RWPE2 (cell line): Measurements from ENCODE around the gene SETD1B.
"Not testable (repeated sequence)": the region's sequence is repeated elsewhere in the genome, so short reads cannot be mapped to it uniquely, and the experiment has no call there.

Source experiments
- ATAC-seq: fragments of 200-7000 bp; cut with Tn5 transposase; 3 replicates; pipeline ENCODE4 v1.9.1; 2021; ENCODE audit warnings: low read depth
- DNase-seq: peaks from one replicate; pipeline ENCODE4 v3.0.0-alpha.2; 2020; ENCODE audit warnings: low spot score
- H3K27ac ChIP-seq: fragments of 450-650 bp; 2 replicates; pipeline ENCODE4 v1.5.1; 2017; ENCODE audit warnings: mild to moderate bottlenecking; ENCODE audit not compliant: poor library complexity, severe bottlenecking
- H3K27me3 ChIP-seq: fragments of 250-450 bp; sonication (Bioruptor Pico); 2 replicates; pipeline ENCODE4 v1.5.1; 2021; ENCODE audit warnings: mild to moderate bottlenecking, moderate library complexity; ENCODE audit not compliant: insufficient read depth, poor library complexity, severe bottlenecking
- H3K36me3 ChIP-seq: fragments of 250-450 bp; sonication (Bioruptor Pico); 2 replicates; pipeline ENCODE4 v1.5.1; 2020; ENCODE audit warnings: low read depth, mild to moderate bottlenecking, moderate library complexity
- H3K4me1 ChIP-seq: fragments of 250-450 bp; sonication (Bioruptor Pico); 2 replicates; pipeline ENCODE4 v1.5.1; 2021; ENCODE audit warnings: mild to moderate bottlenecking, moderate library complexity; ENCODE audit not compliant: insufficient read depth, poor library complexity, severe bottlenecking
- H3K4me3 ChIP-seq: fragments of 250-450 bp; sonication (Bioruptor Pico); 2 replicates; pipeline ENCODE4 v1.5.1; 2021; ENCODE audit warnings: mild to moderate bottlenecking, moderate library complexity; ENCODE audit not compliant: severe bottlenecking
- H3K9me3 ChIP-seq: fragments of 250-450 bp; sonication (Bioruptor Pico); 2 replicates; pipeline ENCODE4 v1.5.1; 2021; ENCODE audit warnings: mild to moderate bottlenecking, moderate library complexity; ENCODE audit not compliant: severe bottlenecking
- TF ChIP-seq, protein P1 (sequence below): fragments of 450-650 bp; IDR thresholded peaks from one replicate; pipeline ENCODE4 v1.5.1; 2017; ENCODE audit warnings: mild to moderate bottlenecking, moderate library complexity; ENCODE audit not compliant: poor library complexity, severe bottlenecking

Gene SETD1B

DNA sequence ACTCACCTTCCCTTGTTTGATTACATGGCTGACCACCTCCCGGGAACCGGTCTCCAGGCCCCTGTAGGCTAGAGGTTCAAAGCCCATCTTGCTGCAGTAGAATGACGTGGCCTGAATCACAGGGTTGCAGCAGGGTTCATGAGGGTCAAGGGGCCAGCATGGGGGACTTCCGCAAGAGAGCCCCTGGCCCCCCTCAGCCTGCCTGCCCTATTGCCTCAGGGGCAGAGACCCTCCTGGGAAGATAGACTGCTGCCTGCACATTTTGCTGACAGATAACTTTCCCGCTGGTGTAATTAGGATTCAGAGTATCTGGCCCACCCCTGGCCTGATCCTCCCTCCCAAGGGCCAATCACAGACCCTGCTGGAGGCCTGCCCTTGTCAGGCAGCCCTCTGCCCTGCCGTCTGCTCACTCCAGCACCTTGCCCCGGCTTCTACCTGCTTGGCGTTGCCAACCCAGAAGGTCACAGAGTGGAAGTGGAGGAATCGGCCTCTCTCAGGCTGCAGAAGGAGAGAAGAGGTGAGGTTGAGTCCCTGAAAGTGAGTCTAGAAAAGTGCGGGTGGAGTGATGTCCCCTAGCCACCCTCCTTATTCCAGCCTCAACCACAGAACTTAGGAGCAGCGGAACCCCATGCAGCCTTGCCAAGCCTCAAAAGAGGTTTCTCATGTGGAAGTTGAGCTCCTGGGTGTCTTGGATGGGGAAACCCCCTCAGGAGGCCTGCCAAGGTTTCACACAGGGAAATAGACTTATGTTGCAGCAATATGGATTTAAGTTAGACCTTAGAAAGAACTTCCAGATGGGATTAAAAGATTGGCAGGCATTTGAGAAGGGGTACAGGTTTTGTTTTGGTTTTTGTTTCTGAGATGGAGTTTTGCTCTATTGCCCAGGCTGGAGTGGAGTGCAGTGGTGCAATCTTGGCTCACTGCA is 53.8 kb downstream of the SETD1B start:
- no peak overlapping the region for H3K27ac ChIP-seq
- TF ChIP-seq, protein P1, sequence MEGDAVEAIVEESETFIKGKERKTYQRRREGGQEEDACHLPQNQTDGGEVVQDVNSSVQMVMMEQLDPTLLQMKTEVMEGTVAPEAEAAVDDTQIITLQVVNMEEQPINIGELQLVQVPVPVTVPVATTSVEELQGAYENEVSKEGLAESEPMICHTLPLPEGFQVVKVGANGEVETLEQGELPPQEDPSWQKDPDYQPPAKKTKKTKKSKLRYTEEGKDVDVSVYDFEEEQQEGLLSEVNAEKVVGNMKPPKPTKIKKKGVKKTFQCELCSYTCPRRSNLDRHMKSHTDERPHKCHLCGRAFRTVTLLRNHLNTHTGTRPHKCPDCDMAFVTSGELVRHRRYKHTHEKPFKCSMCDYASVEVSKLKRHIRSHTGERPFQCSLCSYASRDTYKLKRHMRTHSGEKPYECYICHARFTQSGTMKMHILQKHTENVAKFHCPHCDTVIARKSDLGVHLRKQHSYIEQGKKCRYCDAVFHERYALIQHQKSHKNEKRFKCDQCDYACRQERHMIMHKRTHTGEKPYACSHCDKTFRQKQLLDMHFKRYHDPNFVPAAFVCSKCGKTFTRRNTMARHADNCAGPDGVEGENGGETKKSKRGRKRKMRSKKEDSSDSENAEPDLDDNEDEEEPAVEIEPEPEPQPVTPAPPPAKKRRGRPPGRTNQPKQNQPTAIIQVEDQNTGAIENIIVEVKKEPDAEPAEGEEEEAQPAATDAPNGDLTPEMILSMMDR: no peak
- no peaks in the 10 kb centered on the region for H3K27me3 ChIP-seq
- ATAC-seq (no peak), DNase-seq (no peak)
- H3K36me3 ChIP-seq: no peaks in the 10 kb centered on the region
- no peak overlapping the region for H3K4me3 ChIP-seq
- H3K4me1 ChIP-seq: peaks cover 4% of the 10 kb centered on the region
- H3K9me3 ChIP-seq: no peaks in the 10 kb centered on the region

DNA sequence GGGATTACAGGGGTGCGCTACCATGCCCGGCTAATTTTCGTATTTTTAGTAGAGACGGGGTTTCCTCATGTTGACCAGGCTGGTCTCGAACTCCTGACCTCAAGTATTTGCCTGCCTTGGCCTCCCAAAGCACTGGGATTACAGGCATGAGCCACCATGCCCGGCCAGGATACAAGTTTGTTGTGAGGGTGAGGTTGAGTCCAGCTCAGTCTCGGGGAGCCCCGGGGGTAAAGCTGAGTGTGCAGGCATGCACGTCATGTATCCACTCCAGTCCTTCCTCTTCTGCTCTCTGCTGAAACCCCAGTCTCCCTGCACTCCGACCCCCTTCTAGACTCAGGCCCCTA is 54.5 kb downstream of the SETD1B start:
- H3K9me3 ChIP-seq: no peaks in the 10 kb centered on the region
- ATAC-seq: no peak
- H3K4me1 ChIP-seq: peaks cover 4% of the 10 kb centered on the region
- H3K27ac ChIP-seq: no peak overlapping the region
- H3K4me3 ChIP-seq: no peak overlapping the region
- no peak for DNase-seq
- H3K36me3 ChIP-seq: no peaks in the 10 kb centered on the region
- H3K27me3 ChIP-seq: no peaks in the 10 kb centered on the region
- TF ChIP-seq, protein P1: no peak

DNA sequence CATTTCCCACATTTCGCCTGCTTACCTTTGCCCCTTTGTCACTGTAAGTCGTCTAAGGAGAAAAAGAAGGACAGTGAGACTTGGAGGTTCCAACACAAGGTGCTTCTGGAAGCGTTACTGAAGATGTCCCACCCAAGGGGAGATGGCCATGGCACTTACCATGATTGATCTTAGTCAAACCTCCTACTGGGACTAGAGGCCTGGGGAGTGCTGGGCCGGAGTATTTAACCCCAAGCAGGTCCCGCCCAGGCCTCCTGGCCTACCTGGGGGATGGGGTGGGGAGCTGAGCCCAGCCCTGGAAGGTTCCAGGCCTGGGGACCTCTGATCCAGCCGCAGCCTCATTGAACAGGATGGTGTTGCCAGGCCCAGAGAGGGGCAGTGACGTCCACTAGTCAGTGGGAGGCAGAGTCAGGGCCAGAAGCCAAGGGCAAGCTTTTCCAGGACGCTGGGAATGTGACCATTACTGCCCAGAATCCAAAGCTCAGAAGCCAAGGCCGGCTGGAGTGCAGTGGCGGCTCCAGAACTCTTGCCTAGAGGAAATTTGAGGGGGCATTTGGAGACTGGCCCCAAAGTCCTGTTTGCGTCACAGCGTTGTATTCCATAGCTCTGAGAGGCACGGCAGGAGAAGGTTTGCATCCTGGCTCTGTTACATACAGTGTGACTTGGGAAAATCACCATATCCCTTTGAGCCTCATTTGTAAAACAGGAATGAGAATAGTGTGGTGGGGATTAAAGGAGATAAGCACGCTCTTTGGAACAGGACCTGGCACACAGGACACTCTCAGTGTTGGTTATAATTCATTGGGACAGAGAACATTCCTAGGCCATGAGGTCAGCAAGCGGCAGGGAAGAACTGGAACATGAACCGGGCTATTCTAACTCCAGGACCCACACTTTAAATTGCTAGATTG is 55.1 kb downstream of the SETD1B start, which contains the start of gene HPD:
HPD (minus strand) TSS at position 198 of the 911 bp plus-strand sequence; CDS start at position 162, 36 bp downstream.
- DNase-seq (no peak), ATAC-seq (peak; percentile 80)
- Histone ChIP-seq H3K4me3 (no peak within 1 kb of the TSS), H3K27me3 (no peaks in the 10 kb centered on the region), H3K27ac (no peak within 1 kb of the TSS), H3K4me1 (peaks cover 4% of the 10 kb centered on the region), H3K36me3 (no peaks in the 10 kb centered on the region), H3K9me3 (no peaks in the 10 kb centered on the region)
- TF ChIP-seq, protein P1: no peak

DNA sequence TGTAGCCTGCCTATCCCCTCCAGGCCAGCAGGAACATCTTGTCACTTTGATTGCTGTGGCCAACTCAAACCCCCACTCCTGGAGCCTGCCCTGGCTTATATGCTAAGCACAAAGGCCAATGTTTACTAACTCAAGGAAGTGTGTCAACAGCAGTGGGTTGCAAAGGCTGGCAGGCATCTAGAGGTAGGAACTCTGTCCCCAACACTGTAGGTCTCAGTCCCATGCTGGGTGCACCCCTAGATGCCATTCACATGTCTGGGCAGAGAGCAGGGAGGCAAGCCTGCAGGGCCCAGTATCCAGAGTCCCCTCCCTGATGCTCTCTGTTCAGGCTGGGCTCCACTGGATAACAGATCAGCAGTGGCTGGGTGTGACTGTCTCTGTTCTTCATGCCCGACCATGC is 56.4 kb downstream of the SETD1B start:
- peaks cover 4% of the 10 kb centered on the region for H3K4me1 ChIP-seq
- H3K27ac ChIP-seq: no peak overlapping the region
- no peak overlapping the region for H3K4me3 ChIP-seq
- TF ChIP-seq, protein P1: no peak
- DNase-seq: no peak
- ATAC-seq: no peak
- no peaks in the 10 kb centered on the region for H3K36me3 ChIP-seq
- H3K9me3 ChIP-seq: no peaks in the 10 kb centered on the region
- no peaks in the 10 kb centered on the region for H3K27me3 ChIP-seq

DNA sequence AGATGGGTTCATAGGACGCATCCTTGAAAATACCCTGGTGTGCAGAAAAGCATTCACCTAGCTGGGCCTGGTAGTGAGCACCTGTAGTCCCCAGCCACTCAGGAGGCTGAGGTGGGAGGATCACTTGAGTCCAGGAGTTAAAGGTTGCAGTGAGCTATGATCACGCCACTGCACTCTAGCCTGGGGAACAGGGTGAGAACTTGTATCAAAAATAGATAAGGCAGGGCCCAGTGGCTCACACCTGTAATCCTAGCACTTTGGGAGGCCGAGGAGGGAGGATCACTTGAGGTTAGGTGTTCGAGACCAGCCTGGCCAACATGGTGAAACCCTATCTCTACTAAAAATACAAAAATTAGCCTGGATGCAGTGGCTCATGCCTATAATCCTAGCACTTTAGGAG is 56.9 kb downstream of the SETD1B start:
- DNase-seq, H3K27ac ChIP-seq, H3K4me3 ChIP-seq, H3K9me3 ChIP-seq, ATAC-seq, H3K4me1 ChIP-seq, H3K36me3 ChIP-seq, H3K27me3 ChIP-seq: not testable (repeated sequence)
